ENCODE data around the gene TOMM5.

Gene TOMM5

DNA sequence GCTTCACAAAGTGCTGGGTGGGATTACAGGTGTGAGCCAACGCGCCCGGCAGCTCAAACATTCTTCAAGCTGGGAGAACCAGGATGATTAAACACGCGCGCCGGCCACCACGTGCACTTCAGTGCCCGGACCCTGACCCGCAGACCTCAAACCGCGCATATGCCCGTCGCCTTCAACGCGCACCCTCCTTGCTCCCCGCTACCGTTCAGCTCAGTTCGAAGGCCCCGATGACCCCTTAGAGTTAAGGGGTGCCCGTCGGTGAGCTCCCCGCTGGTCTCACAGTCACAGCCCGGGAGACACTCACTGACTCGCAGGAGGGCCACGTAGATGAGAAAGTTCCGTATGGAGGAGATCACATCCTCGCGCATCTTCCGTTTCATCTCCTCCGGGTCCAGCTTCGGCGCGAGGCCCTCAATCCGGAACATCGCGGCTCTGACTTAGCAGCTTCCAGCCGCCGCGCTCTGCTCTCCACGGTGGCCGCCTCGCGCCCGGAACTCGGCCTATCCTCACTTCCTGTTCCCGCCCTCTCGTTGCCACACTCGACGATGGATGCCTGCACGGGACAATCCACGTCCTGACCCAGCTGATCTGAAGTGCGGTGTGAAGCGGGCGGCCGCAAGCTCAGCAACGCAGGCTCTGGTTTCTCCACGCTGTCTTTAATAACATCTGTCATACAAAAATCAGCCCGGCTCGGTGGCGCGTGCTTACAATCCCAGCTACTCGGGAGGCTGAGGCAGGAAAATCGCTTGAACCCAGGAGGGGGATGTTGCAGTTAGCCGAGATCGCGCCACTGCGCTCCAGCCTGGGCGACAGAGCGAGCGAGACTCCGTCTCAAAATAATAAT is at the start of gene TOMM5:
Gene TOMM5, minus strand, starts transcription at position 490 of the 844 bp plus-strand sequence. Its CDS starts 65 bp downstream, at position 425.
- peak; percentile 80 for DNase-seq

DNA sequence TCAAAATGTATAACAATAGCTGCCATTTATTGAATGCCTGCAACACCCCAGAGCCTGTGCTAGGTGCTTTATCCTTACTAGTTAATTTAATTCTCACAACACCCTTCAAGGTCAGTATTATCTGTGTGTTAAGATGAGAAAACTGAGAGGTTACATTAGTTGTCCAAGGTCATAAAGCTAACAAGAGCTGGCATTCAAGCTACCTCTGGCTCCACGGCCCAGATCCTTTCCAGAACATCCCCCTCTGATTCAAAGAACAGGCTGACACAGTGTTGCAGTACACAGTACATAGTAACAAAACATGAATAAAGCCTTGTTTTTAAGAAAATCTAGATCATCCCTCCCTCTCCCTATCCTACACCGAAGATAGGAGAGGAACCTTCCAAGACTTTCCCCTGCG is 48.9 kb upstream of the TOMM5 start:
- no peak for DNase-seq

DNA sequence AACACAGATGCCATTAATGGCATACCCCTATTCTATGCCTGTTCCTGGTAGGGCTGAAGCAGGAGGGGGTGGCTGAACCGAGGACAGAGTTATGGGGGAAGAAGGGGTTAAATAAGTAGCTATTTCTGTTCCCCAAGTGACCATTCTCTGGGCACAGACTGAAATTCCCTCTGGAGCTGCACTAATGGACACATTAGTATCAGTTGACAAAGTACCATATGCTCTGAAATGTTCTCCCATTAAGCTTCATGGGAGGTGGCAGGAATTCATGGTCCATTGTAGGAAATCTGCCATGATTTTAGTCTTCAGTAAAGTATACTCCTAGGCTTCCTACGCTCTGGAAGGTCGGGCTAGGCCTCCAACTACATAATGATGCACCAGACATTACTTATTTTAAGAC is 47.8 kb upstream of the TOMM5 start:
- DNase-seq, result no peak

DNA sequence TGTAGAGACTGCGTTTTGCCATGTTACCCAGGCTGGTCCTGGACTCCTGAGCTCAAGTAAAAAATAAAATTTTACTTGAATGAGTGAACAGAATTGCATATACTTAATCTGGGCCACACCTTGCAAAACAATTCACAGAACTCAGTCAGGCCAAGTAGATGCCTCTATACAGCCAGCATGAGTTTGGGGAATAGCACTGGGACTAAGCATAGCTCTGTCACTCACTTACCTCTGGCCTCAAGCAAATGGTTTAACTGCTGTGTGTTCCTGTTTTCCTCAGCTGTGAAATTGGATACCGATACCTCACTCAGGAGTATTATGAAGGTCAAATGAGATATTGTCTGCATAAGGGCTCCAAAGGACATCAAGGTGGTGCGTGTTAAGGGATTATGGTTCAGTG is 47.4 kb upstream of the TOMM5 start:
- DNase-seq, result no peak

DNA sequence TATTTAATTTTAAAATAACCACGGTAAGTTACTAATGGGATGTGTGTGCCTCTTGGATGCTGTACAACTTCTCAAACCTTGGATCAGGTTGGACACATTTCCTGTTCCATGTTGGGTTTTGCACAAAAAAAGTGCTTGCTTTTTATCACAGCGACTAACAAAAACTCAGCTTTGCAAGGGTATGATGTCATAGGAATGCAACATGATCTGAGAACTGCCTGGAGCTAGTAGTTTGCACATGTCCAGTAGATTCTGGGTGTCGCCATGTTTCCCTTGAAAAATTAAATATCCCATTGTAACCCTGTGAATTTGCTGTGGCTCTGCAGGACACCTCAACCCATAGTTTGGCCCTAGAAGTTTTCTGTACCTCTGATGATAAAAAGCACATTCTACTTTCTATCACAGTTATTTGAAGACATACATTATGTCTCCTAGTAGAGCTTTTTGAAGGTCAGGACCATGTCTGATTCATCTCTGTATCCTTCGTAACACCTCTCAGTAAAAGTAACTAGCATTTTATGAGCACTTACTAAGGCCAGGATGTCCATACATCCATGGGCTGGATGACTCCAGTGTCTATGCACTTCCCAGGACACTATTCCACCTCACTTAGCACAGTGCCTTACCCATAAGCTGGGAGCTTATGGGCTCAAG is 46.8 kb upstream of the TOMM5 start:
- no peak for DNase-seq

DNA sequence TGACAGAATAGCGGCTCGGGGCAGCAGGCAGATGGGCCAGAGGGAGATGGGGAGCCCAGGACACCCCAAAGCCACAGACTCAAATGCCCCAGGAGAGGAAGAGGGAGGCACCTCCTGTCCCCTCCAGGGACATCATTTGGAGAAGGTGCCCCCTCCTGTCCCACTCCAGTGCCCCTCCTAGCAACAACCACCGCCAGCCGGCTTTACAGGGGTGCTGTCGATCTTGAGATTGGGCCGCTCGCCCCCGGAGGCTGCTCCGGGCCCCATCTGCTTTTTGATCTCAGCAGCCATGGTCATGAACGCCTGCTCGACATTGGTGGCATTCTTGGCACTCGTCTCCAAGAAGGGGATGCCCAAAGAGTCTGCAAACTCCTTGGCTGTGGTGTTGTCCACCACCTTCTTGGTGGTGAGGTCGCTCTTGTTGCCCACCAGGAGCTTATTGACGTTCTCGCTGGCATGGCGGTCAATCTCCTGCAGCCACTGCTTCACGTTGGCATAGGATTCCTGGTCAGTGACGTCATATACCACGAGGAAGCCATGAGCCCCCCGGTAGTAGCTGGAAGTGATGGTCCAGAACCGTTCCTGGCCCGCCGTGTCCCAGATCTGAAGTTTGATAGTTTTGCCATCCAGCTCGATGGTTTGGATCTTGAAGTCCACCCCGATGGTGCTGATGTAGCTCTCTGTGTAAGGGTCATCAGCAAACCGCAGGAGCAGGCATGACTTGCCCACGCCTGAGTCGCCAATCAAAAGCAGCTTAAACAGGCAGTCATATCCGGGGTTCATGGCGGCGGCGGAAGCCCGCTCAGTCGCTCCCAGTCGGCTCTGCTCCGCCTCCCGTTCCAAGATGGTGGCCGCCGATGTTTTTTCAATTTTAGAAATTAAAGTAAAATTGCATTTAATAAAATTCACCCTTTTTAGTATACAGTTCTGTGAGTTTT is 44.4 kb upstream of the TOMM5 start:
- no peak for DNase-seq

DNA sequence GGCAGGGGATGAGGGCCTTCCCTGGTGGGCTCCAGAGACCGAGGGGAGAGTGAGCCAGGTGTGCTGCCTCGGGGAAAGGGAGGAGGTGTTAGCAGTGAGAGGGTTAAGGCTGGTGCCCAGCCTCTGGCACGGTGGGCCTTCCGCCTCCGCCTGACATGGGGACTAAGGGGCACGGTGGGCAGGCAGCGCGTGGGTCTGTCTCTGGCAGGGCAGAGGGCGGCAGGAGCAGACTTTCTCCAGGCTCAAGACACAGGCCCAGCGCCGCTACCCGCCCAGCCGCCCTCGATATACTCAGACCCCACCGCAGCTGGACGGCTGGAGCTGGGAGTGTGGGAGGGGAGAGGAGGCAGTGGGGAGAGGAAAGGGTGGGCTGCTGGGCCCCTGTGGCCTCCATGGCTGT is 43.4 kb upstream of the TOMM5 start:
- no peak for DNase-seq

DNA sequence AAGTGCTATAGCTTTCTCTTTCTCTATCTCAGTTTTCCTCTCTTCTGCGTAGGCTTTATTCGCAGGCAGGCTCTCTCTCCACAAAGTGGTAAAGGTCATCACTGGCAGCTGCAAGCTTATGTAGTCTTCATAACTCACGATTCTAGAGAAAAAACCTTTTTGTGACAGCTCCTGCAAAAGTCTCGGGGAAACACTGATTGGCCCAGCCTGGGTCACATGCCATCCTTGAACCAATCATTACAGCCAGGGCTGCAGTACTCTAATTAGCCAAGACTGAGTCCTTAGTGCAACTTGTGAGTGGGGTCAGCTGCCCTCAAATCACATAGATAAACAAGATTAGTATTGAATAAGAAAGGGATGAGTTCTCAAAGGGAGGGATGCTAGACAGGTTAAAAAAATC is 40.1 kb upstream of the TOMM5 start:
- DNase-seq, result no peak

DNA sequence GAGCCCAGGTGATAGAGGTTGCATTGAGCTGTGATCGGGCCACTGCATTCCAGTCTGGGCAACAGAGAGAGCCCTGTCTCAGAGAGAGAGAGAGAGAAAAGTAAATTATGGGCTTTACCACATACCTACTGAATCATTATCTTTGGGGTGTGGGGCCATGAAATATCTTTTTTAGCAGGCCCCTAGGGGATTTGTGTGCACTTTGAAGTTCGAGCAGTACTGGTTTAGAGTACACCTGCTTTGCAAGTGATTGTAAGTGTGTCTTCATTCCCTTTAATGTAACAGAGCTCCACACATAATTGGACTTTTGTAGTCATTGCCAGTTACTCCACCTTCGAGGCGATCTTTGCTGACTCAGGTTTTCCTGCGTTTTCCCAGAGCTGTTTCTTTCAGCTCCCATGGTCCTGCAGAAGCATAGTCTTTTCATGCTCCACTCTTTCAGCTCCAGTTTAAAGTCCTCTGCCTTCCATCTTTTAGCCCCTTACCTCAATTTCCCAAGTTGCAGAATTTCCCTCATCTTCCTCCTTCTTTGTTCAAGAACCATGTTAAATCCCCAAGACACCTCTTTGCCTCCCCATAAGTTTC is 34.4 kb upstream of the TOMM5 start:
- peak; percentile 1 for DNase-seq

DNA sequence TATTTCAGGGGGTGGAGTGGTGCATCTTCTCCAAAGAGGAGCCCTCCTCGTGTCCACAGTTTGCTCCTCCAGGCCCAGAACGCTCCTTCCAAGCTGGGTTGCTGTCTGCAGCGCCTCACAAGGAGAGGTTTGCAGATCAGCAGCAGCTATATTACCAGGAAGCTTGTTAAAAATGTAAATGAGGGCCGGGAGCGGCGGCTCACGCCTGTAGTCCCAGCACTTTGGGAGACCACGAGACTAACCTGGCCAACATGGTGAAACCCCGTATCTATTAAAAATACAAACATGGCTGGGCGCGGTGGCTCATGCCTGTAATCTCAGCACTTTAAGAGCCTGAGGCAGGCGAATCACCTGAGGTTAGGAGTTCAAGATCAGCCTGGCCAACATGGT is 33.4 kb upstream of the TOMM5 start:
- DNase-seq, result no peak

DNA sequence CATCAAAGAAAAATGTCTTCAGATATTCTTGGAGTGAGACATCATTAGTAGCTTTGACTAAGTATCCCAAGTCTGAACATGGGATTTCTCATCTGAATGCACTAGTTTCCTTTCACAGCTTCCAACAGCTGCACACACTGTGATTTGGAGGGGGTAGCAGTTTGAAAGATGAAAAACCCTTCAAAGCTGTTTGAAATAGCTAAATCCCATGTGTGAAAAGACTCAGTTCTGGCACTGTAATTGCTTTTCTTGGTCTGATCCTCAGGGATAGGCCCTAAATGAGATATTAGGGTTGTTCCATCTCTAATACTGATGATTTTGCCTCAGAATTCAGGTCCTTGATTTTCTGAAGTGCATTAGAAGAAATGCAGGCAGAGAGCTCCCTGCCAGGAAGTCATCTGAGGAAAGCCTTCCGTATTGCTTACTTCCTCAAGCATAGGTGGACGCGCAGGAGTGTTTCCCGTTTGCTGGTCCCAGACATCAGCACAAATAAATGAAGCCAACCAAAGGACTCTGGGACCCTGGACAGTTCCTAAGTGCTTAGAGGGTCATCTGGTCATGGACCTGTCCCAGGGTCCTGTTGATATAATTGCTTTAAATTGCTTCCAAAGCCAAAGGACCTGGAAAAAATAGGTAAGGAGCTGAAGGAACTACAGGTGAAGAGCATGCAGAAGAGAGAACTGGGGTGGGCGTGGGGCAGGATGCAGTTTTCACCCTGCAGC is 32.8 kb upstream of the TOMM5 start:
- DNase-seq, result no peak

DNA sequence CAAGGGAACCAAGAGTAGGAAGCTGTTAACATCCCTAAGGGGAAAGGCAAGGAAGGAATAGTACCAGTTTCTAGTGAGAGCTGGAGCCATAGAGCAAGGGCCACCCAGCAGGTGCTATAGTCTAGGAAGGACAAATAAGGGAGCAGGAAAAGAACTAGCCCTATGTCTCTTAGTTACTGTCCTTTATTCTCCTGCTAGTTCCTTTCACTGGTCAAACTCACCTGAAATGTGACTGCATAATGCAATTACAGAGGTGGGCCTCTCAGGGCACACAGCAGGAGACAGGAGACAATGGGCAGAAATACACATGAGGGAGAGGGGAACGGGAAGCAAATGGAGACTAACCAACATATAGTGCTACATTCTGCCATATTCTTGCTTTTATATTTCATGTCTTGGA is 31.7 kb upstream of the TOMM5 start:
- DNase-seq, result no peak

DNA sequence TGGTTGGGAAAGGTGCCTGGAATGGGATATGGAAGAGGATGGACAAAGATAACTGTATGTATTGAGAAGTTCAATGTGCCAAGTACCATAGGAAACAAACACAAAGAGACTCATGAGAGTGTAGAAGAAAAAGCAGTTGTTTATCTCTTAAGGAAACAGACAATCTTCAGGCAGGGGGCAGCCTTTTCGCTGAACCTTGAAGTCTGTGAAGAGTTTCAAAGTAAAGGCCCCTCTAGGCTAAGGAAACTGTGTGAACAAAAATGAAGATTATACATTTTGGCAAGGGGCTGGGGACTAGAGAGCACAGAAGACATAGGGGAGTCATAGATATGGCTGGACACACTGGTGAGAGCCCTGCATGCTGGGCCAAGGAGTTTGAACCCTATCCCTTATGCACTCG is 30.9 kb upstream of the TOMM5 start:
- DNase-seq, result no peak

DNA sequence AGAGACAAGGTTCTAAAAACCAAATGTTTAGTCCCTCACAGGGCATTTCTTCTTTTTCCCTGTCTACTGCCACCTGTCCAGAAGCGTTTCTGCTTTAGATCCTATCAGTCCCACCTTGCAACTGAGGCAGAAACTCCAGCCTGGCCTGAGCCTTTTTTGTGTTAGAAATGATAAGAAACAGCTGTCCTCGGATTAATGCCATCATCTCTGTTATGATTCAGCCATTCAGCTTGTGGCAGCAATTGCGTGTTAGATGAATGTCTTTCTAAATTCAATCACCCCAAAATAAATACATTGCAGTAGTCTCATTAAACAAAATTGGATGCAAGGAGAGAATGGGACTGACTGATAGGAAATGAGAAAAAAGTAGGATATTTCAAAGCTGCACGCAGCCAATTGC is 30.1 kb upstream of the TOMM5 start:
- no peak for DNase-seq

DNA sequence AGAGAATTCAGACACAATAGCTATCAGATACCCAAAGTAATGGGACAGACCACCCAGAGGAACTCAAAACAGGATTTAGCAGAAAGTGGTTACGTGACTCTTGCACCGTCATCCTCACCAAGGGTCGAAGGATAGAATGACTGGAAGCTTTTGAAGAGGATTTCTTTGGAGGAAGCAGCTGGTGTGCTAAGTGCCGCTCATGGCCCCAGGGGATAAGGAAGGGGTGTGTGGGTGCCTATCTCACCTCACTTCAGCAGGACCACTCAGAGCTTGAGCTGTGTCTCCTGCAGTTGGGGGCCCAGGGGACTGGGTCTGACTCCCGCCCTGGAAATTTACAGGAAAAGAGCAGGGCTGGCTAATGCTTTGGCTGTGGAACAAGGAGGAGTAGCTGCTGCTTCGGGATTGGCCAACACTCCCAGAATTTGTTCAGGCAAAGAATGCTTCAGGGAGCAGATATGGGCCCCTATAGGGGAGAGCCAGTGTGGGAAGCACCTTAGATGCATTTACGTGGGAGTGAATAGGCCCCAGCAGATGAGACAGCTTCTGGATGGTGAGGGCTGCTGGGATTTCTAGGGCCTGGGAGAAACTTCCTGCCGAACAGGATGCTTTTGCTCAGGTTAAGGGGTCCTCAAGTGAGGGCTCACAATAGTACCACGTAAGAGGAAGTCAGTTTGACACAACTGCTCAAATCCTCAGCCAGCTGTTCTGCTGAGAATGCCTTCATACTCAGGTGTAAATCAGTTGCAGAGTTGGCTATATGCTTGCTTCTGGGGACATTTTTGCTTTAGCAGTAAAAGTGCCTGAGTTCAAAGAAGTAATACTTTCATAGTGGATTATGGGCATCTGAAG is 29.1 kb upstream of the TOMM5 start:
- DNase-seq, result no peak

DNA sequence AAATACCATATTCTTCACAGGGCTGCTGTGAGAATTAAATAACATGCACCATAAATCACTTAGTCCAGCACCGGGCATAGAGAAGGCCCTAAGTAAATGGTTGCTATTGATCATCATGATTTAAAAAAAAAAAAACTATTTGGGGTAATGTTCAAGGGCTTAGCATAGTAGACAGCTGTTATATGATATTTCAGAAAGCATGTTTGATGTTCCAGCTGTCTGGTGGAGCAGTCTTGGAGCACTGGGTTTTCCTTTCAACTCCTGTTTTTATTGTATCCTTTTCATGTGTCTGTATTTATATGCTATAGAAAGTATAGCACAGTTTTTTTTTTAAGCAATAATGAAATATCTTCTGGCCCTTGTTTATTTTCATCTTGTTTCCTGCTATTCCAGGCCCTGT is 28.0 kb upstream of the TOMM5 start:
- no peak for DNase-seq

DNA sequence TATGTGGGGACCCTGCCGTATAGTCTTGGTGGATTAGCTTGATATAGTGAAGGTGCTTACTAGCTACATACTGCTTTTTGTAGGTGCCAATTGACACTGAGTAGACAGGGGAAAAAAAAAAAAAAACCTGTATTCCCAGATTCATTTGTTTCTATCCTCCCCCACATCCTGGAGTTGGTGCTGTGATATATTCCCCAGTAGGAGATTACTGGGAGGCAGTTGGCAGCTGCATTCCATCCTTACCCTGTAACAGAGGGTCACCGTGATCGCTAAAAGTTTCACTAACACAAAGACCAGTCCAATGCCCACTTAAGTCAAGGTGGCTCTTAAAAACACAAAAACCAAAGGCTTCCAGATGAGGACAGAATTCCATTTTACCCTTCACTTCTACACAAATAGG is 27.4 kb upstream of the TOMM5 start:
- no peak for DNase-seq

DNA sequence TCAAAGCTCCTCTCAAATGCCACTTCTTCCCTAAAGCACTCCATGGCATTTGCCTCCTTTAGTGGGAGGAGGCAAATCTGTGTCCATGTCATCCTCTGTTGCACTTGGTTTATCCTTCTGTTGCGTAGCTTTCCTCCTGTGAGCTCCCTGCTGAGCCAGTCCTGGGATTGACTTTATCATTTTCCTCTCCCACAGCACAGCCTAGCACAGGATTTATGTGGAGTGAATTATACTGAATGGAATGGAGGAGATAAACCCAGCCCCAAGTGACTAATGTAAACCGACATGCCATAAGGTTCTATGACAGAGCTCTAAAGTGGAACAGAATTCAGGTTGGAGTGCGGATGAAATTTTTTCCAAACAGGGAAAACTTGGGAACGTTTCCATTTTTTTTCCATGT is 26.4 kb upstream of the TOMM5 start:
- DNase-seq, result no peak

DNA sequence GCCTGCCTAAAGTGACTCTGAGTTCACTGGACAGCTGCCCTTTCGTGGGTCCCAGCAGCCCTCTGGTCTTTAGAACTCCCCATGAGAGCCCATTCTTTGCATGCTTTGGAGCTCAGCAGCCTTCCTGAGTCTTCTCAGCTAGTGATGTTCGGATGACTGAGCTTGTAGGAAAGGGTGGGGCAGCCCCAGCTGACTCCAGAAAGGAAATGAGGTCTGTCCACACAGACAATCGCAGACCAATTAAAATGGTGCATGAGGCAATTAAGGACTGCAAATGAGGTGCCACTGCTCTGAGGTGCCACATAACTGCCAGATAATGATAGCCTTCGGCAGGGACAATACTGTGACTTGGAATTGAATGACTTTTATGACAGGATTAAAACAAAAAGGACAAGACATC is 25.4 kb upstream of the TOMM5 start:
- peak; percentile 54 for DNase-seq

DNA sequence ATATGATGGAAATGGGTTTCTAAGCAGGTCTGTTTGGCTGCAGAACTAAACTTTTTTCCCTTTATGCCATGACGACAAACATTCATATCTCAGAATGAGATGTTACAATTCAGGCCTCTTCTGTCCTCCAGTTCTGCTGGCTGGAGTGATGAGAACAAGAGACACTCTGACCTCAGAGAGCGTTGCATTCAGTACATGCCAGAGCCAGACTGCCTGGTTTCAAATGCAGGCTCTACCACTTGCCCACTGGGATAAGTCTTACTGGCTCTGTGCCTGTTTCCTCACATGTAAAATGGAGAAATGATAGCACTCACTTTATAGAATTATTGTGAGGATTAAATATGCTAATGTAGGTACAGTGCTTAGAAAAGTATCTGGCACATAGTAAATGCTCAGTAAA is 24.8 kb upstream of the TOMM5 start:
- DNase-seq, result no peak

DNA sequence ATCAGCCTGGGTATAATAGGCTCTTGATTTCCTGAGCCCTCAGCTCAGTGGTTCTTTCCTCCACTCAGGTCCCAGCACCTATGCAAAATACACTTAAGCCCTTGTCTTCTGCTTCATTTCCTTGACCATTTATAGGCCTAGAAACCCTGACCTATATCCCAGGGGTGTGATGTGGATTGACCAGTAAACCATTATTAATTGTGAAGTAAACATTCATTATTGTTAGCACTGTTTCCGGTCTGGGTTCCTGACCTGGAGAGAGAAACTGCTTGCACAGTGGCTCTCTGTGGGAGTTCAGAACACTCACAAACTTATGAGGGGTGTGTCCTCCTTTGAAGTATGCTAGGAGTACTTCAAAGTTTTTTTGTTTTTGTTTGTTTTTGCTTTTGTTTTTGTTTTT is 19.6 kb upstream of the TOMM5 start:
- DNase-seq, result no peak

DNA sequence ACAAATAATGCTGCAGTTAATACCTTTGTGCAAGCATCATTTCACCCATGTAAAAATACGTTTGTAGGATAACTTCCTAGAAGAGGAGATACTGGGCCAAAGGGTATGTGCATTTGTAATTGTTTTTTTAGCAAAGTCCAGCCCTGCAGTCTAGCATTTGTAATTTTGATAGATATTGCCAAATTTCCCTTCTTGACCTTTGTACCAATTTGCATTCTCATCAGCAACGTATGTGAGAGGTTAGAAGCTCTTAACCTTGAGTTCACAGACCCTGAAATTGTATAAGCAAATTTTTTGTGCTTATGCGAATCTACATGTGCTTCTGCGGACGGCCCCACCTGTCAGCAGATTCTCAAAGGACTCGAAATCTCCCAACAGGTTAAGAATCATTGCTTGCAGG is 18.6 kb upstream of the TOMM5 start:
- DNase-seq, result no peak

Data from NCI-H1105 (cell line).